ENCODE measurements around the gene SLAMF1.

The SLAMF1 gene

GRCh38 chr1:160641323-160642280 is 5.2 kb downstream of the SLAMF1 start:
- TF ChIP-seq, protein P1, sequence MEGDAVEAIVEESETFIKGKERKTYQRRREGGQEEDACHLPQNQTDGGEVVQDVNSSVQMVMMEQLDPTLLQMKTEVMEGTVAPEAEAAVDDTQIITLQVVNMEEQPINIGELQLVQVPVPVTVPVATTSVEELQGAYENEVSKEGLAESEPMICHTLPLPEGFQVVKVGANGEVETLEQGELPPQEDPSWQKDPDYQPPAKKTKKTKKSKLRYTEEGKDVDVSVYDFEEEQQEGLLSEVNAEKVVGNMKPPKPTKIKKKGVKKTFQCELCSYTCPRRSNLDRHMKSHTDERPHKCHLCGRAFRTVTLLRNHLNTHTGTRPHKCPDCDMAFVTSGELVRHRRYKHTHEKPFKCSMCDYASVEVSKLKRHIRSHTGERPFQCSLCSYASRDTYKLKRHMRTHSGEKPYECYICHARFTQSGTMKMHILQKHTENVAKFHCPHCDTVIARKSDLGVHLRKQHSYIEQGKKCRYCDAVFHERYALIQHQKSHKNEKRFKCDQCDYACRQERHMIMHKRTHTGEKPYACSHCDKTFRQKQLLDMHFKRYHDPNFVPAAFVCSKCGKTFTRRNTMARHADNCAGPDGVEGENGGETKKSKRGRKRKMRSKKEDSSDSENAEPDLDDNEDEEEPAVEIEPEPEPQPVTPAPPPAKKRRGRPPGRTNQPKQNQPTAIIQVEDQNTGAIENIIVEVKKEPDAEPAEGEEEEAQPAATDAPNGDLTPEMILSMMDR (IDR thresholded peaks at IDR 0.05; ENCODE audit: low read depth, low read length): no peak
- H3K4me3 ChIP-seq (replicated peaks in 1 of 2; ENCODE audit: low read depth in 2 of 2, low read length in 2 of 2): no peak overlapping the region
- DNase-seq (ENCODE audit: low read depth in 2 of 2): no peak

GRCh38 chr1:160640359-160641123 is 6.3 kb downstream of the SLAMF1 start:
- DNase-seq (ENCODE audit: low read depth in 2 of 2): no peak
- no peak overlapping the region for H3K4me3 ChIP-seq (replicated peaks in 1 of 2; ENCODE audit: low read depth in 2 of 2, low read length in 2 of 2)

DNA sequence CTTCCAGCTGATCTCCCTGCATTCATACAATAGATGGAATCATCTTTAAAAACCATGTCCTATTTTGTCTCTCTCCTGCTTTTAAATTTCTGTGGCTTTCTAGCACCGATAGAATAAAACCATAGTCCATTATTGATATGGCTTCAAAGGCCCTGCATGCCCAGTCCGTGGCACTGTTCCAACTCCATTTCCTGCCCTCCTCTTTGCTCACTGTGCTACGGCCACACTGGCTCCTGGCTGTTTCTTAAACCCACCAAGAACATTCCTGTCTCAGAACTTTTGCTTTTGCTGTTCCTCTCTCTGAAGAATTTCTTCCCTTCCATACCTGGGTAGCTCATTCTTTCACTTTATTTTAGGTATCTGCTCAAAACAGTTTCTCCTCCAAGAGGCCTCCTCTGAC is 7.2 kb downstream of the SLAMF1 start:
- DNase-seq (ENCODE audit: low read depth in 2 of 2): peak in 1 of 2 donors; percentile 12
- no peak overlapping the region for H3K4me3 ChIP-seq (replicated peaks in 1 of 2; ENCODE audit: low read depth in 2 of 2, low read length in 2 of 2)

More at GRCh38 chr1:160640359-160641123, 6.3 kb downstream of the SLAMF1 start:
- TF ChIP-seq, protein P1 (IDR thresholded peaks at IDR 0.05; ENCODE audit: low read depth, low read length): no peak

DNA sequence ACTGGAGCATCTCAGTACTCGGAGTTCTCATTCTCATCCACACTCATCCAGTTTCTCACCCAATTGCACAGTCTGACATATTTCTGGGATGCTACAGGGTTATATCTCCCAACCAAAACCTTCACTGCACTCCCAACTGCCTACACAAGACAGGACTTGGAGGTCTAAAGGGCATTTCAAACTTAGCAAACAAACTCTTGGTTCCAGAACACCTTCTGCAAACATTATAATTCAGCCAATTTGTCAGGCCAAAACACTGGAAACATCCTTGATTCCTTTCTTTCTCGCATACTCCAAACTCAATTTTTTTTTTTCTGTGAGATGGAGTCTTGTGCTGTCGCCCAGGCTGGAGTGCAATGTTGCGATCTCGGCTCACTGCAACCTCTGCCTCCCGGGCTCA is 7.9 kb downstream of the SLAMF1 start:
- TF ChIP-seq, protein P1 (IDR thresholded peaks at IDR 0.05; ENCODE audit: low read depth, low read length): no peak
- no peak for DNase-seq (ENCODE audit: low read depth in 2 of 2)
- no peak overlapping the region for H3K4me3 ChIP-seq (replicated peaks in 1 of 2; ENCODE audit: low read depth in 2 of 2, low read length in 2 of 2)

More for the DNA sequence above, 7.2 kb downstream of the SLAMF1 start:
- TF ChIP-seq, protein P1 (IDR thresholded peaks at IDR 0.05; ENCODE audit: low read depth, low read length): no peak

GRCh38 chr1:160638540-160638857 is 8.3 kb downstream of the SLAMF1 start:
- no peak for DNase-seq (ENCODE audit: low read depth in 2 of 2)
- no peak overlapping the region for H3K4me3 ChIP-seq (replicated peaks in 1 of 2; ENCODE audit: low read depth in 2 of 2, low read length in 2 of 2)
- TF ChIP-seq, protein P1 (IDR thresholded peaks at IDR 0.05; ENCODE audit: low read depth, low read length): no peak

- no peak overlapping the region for H3K4me3 ChIP-seq (replicated peaks in 1 of 2; ENCODE audit: low read depth in 2 of 2, low read length in 2 of 2)
- TF ChIP-seq, protein P1 (IDR thresholded peaks at IDR 0.05; ENCODE audit: low read depth, low read length): no peak
These were observed 8.9 kb downstream of the SLAMF1 start for GRCh38 chr1:160637821-160638539.

More at GRCh38 chr1:160637821-160638539, 8.9 kb downstream of the SLAMF1 start:
- peak; percentile 3 to 34 for DNase-seq (ENCODE audit: low read depth in 2 of 2)

Measured in cardiac fibroblast (primary cell).